BE2C (cell line): ENCODE data around the gene LRG1.

Experiments used
- DNase-seq: peaks from one replicate; pipeline ENCODE4 v3.0.0-alpha.2; 2020
- H3K27me3 ChIP-seq: fragments of 250-450 bp; sonication (Bioruptor Pico); 2 replicates; pipeline ENCODE4 v1.5.1; 2020; ENCODE audit warnings: mild to moderate bottlenecking
- H3K36me3 ChIP-seq: fragments of 250-450 bp; sonication (Bioruptor Pico); 2 replicates; pipeline ENCODE4 v1.5.1; 2020; ENCODE audit warnings: mild to moderate bottlenecking
- H3K4me1 ChIP-seq: fragments of 250-450 bp; sonication (Bioruptor Pico); 2 replicates; pipeline ENCODE4 v1.5.1; 2020
- H3K4me3 ChIP-seq: 2 replicates; pipeline ENCODE4 v1.5.1; 2011; ENCODE audit warnings: low read depth, low read length
- H3K9me3 ChIP-seq: fragments of 250-450 bp; sonication (Bioruptor Pico); 2 replicates; pipeline ENCODE4 v1.5.1; 2020
- TF ChIP-seq, protein P1 (sequence below): IDR thresholded peaks from 2 replicates; pipeline ENCODE4 v1.5.1; 2012; ENCODE audit warnings: mild to moderate bottlenecking, low read depth, low read length

Gene LRG1

DNA sequence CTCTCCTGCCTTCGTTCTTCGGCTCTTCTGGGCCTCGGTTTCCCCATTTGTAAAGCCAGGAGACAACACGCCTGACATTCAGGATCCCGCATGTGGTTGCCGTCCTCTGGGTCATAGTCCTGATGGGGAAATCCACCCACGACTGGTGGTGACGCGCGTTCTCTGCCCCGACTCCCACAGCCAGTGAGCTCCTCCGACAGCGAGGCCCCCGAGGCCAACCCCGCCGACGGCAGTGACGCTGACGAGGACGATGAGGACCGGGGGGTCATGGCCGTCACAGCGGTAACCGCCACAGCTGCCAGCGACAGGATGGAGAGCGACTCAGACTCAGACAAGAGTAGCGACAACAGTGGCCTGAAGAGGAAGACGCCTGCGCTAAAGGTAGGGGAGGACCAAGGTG, 51.3 kb downstream of the LRG1 start:
- Histone ChIP-seq H3K4me1 (no peaks in the 10 kb centered on the region), H3K27me3 (no peaks in the 10 kb centered on the region), H3K36me3 (peaks cover 53% of the 10 kb centered on the region), H3K4me3 (no peak overlapping the region), H3K9me3 (peaks cover 6% of the 10 kb centered on the region; the same call in 1 of the 2 replicates)
- DNase-seq, result no peak
- TF ChIP-seq, protein P1, sequence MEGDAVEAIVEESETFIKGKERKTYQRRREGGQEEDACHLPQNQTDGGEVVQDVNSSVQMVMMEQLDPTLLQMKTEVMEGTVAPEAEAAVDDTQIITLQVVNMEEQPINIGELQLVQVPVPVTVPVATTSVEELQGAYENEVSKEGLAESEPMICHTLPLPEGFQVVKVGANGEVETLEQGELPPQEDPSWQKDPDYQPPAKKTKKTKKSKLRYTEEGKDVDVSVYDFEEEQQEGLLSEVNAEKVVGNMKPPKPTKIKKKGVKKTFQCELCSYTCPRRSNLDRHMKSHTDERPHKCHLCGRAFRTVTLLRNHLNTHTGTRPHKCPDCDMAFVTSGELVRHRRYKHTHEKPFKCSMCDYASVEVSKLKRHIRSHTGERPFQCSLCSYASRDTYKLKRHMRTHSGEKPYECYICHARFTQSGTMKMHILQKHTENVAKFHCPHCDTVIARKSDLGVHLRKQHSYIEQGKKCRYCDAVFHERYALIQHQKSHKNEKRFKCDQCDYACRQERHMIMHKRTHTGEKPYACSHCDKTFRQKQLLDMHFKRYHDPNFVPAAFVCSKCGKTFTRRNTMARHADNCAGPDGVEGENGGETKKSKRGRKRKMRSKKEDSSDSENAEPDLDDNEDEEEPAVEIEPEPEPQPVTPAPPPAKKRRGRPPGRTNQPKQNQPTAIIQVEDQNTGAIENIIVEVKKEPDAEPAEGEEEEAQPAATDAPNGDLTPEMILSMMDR, result no peak

DNA sequence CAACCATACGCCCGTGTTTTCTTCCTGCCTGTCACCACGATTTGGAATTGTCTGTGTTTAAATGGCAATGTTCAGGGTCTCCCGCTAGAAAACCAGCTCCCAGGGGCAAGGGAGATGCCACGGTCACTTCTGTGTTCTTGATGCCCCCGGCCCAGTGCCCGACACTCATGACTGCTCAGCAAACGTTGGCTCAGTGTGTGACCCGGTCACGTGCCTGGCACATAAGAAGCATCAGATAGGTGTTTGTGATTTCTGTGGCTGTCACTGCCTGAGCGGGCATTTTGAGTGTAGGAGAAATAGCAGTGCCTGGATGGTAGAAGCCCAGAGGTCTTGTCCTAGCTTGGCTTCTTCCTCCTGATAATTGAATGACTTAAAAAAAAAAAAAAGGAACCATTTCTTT, 52.3 kb downstream of the LRG1 start:
- Histone ChIP-seq H3K4me3 (no peak overlapping the region), H3K4me1 (no peaks in the 10 kb centered on the region), H3K9me3 (peaks cover 5% of the 10 kb centered on the region; the same call in 1 of the 2 replicates), H3K27me3 (no peaks in the 10 kb centered on the region), H3K36me3 (peaks cover 48% of the 10 kb centered on the region)
- TF ChIP-seq, protein P1, result no peak
- DNase-seq, result no peak
